Astrocyte (in vitro differentiated cells and primary cell): ENCODE measurements around the gene HOXC11. TPM values are rescaled to one million over a fixed set of nuclear protein-coding genes. Genes with fewer than 3 reads are reported as not detected.

Source experiments
- DNase-seq: peaks from one replicate; pipeline ENCODE4 v3.0.0-alpha.2; 2010; ENCODE audit warnings: low read depth
- FAIRE-seq: peaks from 2 replicates; lab custom pipeline; 2011; peaks lifted over from hg19 to GRCh38; lab: Jason Lieb, UNC
- H2AFZ ChIP-seq: 2 replicates; pipeline ENCODE4 v1.6.0; 2012; ENCODE audit warnings: low read depth, low read length, inconsistent platforms
- H3K27ac ChIP-seq: 2 replicates; pipeline ENCODE4 v1.5.1; 2011; ENCODE audit warnings: low read depth, low read length, inconsistent platforms
- H3K27me3 ChIP-seq: 2 replicates; pipeline ENCODE4 v1.6.0; 2011; ENCODE audit warnings: low read length, inconsistent platforms; ENCODE audit not compliant: insufficient read depth
- H3K36me3 ChIP-seq: 2 replicates; pipeline ENCODE4 v1.5.1; 2011; ENCODE audit warnings: low read length, inconsistent platforms; ENCODE audit not compliant: insufficient read depth
- H3K4me1 ChIP-seq: 2 replicates; pipeline ENCODE4 v1.5.1; 2011; ENCODE audit warnings: low read length, inconsistent platforms; ENCODE audit not compliant: insufficient read depth
- H3K4me2 ChIP-seq: 2 replicates; pipeline ENCODE4 v1.6.0; 2012; ENCODE audit warnings: low read length, inconsistent platforms
- H3K4me3 ChIP-seq: 2 replicates; pipeline ENCODE4 v1.5.1; 2011; ENCODE audit warnings: low read depth, mild to moderate bottlenecking, low read length, inconsistent platforms; ENCODE audit not compliant: insufficient read depth
- H3K79me2 ChIP-seq: 2 replicates; pipeline ENCODE4 v1.6.0; 2012; ENCODE audit warnings: mild to moderate bottlenecking, low read length, inconsistent platforms; ENCODE audit not compliant: insufficient read depth
- H3K9ac ChIP-seq: 2 replicates; pipeline ENCODE4 v1.6.0; 2012; ENCODE audit warnings: mild to moderate bottlenecking, low read length, inconsistent platforms
- H3K9me3 ChIP-seq: 2 replicates; pipeline ENCODE4 v1.5.1; 2012; ENCODE audit warnings: low read depth, mild to moderate bottlenecking, low read length, inconsistent platforms; ENCODE audit not compliant: insufficient read depth
- H4K20me1 ChIP-seq: 2 replicates; pipeline ENCODE4 v1.6.0; 2012; ENCODE audit warnings: low read length, inconsistent platforms; ENCODE audit not compliant: insufficient read depth
- H3K27ac Mint-ChIP-seq: one replicate; pipeline ENCODE4 v1.8.0; 2021; ENCODE audit warnings: mild to moderate bottlenecking, mixed read lengths; ENCODE audit not compliant: unreplicated experiment
- H3K27me3 Mint-ChIP-seq: one replicate; pipeline ENCODE4 v1.8.0; 2021; ENCODE audit warnings: low read depth, mixed read lengths; ENCODE audit not compliant: unreplicated experiment
- H3K36me3 Mint-ChIP-seq: one replicate; pipeline ENCODE4 v1.8.0; 2021; ENCODE audit warnings: low read depth, mixed read lengths; ENCODE audit not compliant: unreplicated experiment
- H3K4me1 Mint-ChIP-seq: one replicate; pipeline ENCODE4 v1.8.0; 2021; ENCODE audit warnings: low read depth, mixed read lengths; ENCODE audit not compliant: unreplicated experiment
- H3K4me3 Mint-ChIP-seq: one replicate; pipeline ENCODE4 v1.8.0; 2021; ENCODE audit warnings: mild to moderate bottlenecking, moderate library complexity, mixed read lengths; ENCODE audit not compliant: unreplicated experiment
- H3K9me3 Mint-ChIP-seq: one replicate; pipeline ENCODE4 v1.8.0; 2021; ENCODE audit warnings: mild to moderate bottlenecking, mixed read lengths; ENCODE audit not compliant: unreplicated experiment
- EZH2 ChIP-seq: IDR thresholded peaks from 2 replicates; pipeline ENCODE4 v1.6.1; 2012; ENCODE audit warnings: mild to moderate bottlenecking, low read length, inconsistent platforms; ENCODE audit not compliant: insufficient read depth
- total RNA-seq: library from RNA; stranded (reverse); gene quantifications from 2 replicates; pipeline ENCODE4 v1.2.1, GENCODE V29; 2021
- TF ChIP-seq, protein P1 (sequence below): IDR thresholded peaks from 2 replicates; pipeline ENCODE4 v1.5.1; 2011; ENCODE audit warnings: low read depth, mild to moderate bottlenecking, inconsistent platforms, low read length, moderate library complexity; ENCODE audit not compliant: insufficient read depth

HOXC11 gene
- total RNA-seq, 1 donor from 2014 or later, result not detected

GRCh38 chr12:53937596-53938325 is 35.2 kb upstream of the HOXC11 start:
- Mint-ChIP-seq H3K9me3 (peaks cover 21% of the 10 kb centered on the region), H3K27me3 (peaks cover 90% of the 10 kb centered on the region), H3K27ac (no peak overlapping the region), H3K36me3 (no peaks in the 10 kb centered on the region), H3K4me1 (no peaks in the 10 kb centered on the region), H3K4me3 (no peak overlapping the region)
- no peaks in the 10 kb centered on the region for H4K20me1 ChIP-seq
- H3K9ac ChIP-seq, result no peak overlapping the region
- DNase-seq (no peak), FAIRE-seq (no peak)
- peaks cover 88% of the 10 kb centered on the region for H3K27me3 ChIP-seq
- no peak overlapping the region for H3K4me3 ChIP-seq
- no peaks in the 10 kb centered on the region for H3K36me3 ChIP-seq
- no peaks in the 10 kb centered on the region for H3K79me2 ChIP-seq
- TF ChIP-seq, protein P1, sequence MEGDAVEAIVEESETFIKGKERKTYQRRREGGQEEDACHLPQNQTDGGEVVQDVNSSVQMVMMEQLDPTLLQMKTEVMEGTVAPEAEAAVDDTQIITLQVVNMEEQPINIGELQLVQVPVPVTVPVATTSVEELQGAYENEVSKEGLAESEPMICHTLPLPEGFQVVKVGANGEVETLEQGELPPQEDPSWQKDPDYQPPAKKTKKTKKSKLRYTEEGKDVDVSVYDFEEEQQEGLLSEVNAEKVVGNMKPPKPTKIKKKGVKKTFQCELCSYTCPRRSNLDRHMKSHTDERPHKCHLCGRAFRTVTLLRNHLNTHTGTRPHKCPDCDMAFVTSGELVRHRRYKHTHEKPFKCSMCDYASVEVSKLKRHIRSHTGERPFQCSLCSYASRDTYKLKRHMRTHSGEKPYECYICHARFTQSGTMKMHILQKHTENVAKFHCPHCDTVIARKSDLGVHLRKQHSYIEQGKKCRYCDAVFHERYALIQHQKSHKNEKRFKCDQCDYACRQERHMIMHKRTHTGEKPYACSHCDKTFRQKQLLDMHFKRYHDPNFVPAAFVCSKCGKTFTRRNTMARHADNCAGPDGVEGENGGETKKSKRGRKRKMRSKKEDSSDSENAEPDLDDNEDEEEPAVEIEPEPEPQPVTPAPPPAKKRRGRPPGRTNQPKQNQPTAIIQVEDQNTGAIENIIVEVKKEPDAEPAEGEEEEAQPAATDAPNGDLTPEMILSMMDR, result no peak
- TF ChIP-seq EZH2, result no peak
- no peak overlapping the region for H3K27ac ChIP-seq
- peaks cover 2% of the 10 kb centered on the region for H3K4me1 ChIP-seq
- H3K4me2 ChIP-seq, result no peak overlapping the region
- no peaks in the 10 kb centered on the region for H3K9me3 ChIP-seq
- H2AFZ ChIP-seq, result no peak overlapping the region

GRCh38 chr12:53938326-53939140 is 34.4 kb upstream of the HOXC11 start, which contains the start of gene HOXC13:
HOXC13 (plus strand) TSS chr12:53938831; CDS start chr12:53938907, 76 bp downstream.
- peaks cover 2% of the 10 kb centered on the region for H3K4me1 ChIP-seq
- H3K27me3 ChIP-seq, result peaks cover 88% of the 10 kb centered on the region
- no peaks in the 10 kb centered on the region for H3K79me2 ChIP-seq
- H3K36me3 ChIP-seq, result no peaks in the 10 kb centered on the region
- DNase-seq, result no peak
- H3K4me3 ChIP-seq, result no peak within 1 kb of the TSS
- peaks cover 89% of the 10 kb centered on the region for H3K27me3 Mint-ChIP-seq
- no peaks in the 10 kb centered on the region for H3K9me3 ChIP-seq
- no peaks in the 10 kb centered on the region for H4K20me1 ChIP-seq
- no peak within 1 kb of the TSS for H3K4me3 Mint-ChIP-seq
- H2AFZ ChIP-seq, result no peak within 1 kb of the TSS
- no peak within 1 kb of the TSS for H3K27ac ChIP-seq
- peaks cover 21% of the 10 kb centered on the region for H3K9me3 Mint-ChIP-seq
- H3K27ac Mint-ChIP-seq, result no peak within 1 kb of the TSS
- no peaks in the 10 kb centered on the region for H3K4me1 Mint-ChIP-seq
- TF ChIP-seq, protein P1, result no peak
- TF ChIP-seq EZH2, result peak; percentile 77
- no peak within 1 kb of the TSS for H3K4me2 ChIP-seq
- no peak for FAIRE-seq
- H3K9ac ChIP-seq, result no peak within 1 kb of the TSS
- H3K36me3 Mint-ChIP-seq, result no peaks in the 10 kb centered on the region
